Progenitor cell of endocrine pancreas (in vitro differentiated cells): Measurements from ENCODE around the gene NFX1. TPM values are rescaled to one million over a fixed set of nuclear protein-coding genes. Genes with fewer than 3 reads are reported as not detected.
"Not testable (repeated sequence)": the region's sequence is repeated elsewhere in the genome, so short reads cannot be mapped to it uniquely, and the experiment has no call there.

Experiments
- DNase-seq: peaks from one replicate; pipeline ENCODE4 v3.0.0; 2021; ENCODE audit warnings: low spot score; ENCODE audit not compliant: unreplicated experiment
- H3K27ac Mint-ChIP-seq: 2 replicates; pipeline ENCODE4 v1.8.0; 2021; ENCODE audit warnings: mild to moderate bottlenecking, moderate library complexity, mixed read lengths
- H3K27me3 Mint-ChIP-seq: 2 replicates; pipeline ENCODE4 v1.8.0; 2021; ENCODE audit warnings: mixed read lengths
- H3K36me3 Mint-ChIP-seq: 2 replicates; pipeline ENCODE4 v1.8.0; 2022; ENCODE audit warnings: mixed read lengths; ENCODE audit not compliant: insufficient read depth
- H3K4me1 Mint-ChIP-seq: 2 replicates; pipeline ENCODE4 v1.8.0; 2021; ENCODE audit warnings: low read depth, mixed read lengths
- H3K4me3 Mint-ChIP-seq: 2 replicates; pipeline ENCODE4 v1.8.0; 2021; ENCODE audit warnings: low read depth, mild to moderate bottlenecking, moderate library complexity, mixed read lengths
- H3K9me3 Mint-ChIP-seq: 2 replicates; pipeline ENCODE4 v1.8.0; 2021; ENCODE audit warnings: low read depth, mixed read lengths
- CTCF ChIP-seq: fragments of 200-600 bp; sonication (generic); IDR thresholded peaks from one replicate; pipeline ENCODE4 v1.5.0; 2021; ENCODE audit warnings: antibody characterized with exemption, mild to moderate bottlenecking; ENCODE audit not compliant: unreplicated experiment
- total RNA-seq: library from RNA; stranded (reverse); gene quantifications from 2 replicates; pipeline ENCODE4 v1.2.1, GENCODE V29; 2021

NFX1 gene
- total RNA-seq, 1 donor from 2014 or later: 29.4 TPM

- Mint-ChIP-seq H3K9me3 (no peaks in the 10 kb centered on the region), H3K27me3 (no peaks in the 10 kb centered on the region), H3K36me3 (peaks cover 36% of the 10 kb centered on the region), H3K4me3 (no peak overlapping the region), H3K4me1 (no peaks in the 10 kb centered on the region), H3K27ac (peak overlapping the region; percentile 34)
- no peak for DNase-seq
- no peak for TF ChIP-seq CTCF
Observed at GRCh38 chr9:33329117-33329563, 38.8 kb downstream of the NFX1 start.

DNA sequence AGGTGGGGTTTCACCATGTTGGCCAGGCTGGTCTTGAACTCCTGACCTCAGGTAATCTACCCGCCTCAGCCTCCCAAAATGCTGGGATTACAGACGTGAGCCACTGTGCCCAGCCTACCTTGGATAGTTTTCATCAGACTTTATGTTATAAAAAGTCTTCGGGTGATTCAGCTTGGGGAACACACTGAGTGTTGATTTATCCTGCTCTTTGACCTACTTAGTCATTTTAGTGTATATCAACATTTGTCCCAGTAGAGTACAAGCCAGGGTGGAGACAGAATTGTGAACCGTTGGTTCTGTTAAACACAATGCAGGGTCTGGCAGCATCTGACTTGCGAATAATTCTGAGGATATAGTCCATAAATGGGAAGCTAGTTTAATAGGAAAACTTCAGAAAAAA is 39.7 kb downstream of the NFX1 start:
- Mint-ChIP-seq H3K4me3 (no peak overlapping the region), H3K36me3 (peaks cover 36% of the 10 kb centered on the region), H3K9me3 (no peaks in the 10 kb centered on the region), H3K4me1 (no peaks in the 10 kb centered on the region), H3K27me3 (no peaks in the 10 kb centered on the region), H3K27ac (no peak overlapping the region)
- no peak for TF ChIP-seq CTCF
- no peak for DNase-seq

DNA sequence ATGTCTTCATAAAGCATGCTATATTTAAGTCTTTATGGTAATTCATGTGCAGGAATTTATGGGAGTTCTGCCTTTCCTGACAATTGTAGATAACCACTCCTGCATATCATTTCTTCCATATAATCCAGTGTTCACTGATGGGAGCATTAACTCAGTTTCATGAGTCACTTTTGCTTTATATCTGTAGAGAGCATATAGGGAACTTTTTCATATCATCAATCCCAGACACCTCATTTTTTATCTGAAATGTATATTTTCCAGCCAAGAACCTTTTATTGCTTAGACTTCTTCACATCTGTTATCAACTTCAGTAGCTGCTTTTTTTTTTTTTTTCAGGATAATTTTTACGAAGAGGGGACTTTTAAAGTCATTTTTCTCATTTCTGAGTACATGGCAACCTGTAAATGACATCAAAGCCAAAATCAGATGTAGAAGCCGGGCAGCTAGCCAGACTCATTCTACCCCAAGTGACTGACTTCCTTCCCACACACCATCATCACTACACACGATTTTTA is 41.1 kb downstream of the NFX1 start:
- H3K4me3 Mint-ChIP-seq: no peak overlapping the region
- no peaks in the 10 kb centered on the region for H3K9me3 Mint-ChIP-seq
- DNase-seq: no peak
- H3K4me1 Mint-ChIP-seq: no peaks in the 10 kb centered on the region
- no peak for TF ChIP-seq CTCF
- H3K27ac Mint-ChIP-seq: no peak overlapping the region
- peaks cover 37% of the 10 kb centered on the region for H3K36me3 Mint-ChIP-seq
- H3K27me3 Mint-ChIP-seq: no peaks in the 10 kb centered on the region

- no peak overlapping the region for H3K27ac Mint-ChIP-seq
- no peak overlapping the region for H3K4me3 Mint-ChIP-seq
- no peak for TF ChIP-seq CTCF
- H3K9me3 Mint-ChIP-seq: no peaks in the 10 kb centered on the region
- no peak for DNase-seq
- H3K27me3 Mint-ChIP-seq: no peaks in the 10 kb centered on the region
- peaks cover 38% of the 10 kb centered on the region for H3K36me3 Mint-ChIP-seq
- no peaks in the 10 kb centered on the region for H3K4me1 Mint-ChIP-seq
Observed at GRCh38 chr9:33332011-33332410, 41.7 kb downstream of the NFX1 start.

- H3K4me1 Mint-ChIP-seq, H3K27ac Mint-ChIP-seq, H3K9me3 Mint-ChIP-seq, H3K27me3 Mint-ChIP-seq, DNase-seq, H3K4me3 Mint-ChIP-seq: not testable (repeated sequence)
- H3K36me3 Mint-ChIP-seq: peaks cover 41% of the 10 kb centered on the region
Observed at GRCh38 chr9:33332956-33333355, 42.6 kb downstream of the NFX1 start.

DNA sequence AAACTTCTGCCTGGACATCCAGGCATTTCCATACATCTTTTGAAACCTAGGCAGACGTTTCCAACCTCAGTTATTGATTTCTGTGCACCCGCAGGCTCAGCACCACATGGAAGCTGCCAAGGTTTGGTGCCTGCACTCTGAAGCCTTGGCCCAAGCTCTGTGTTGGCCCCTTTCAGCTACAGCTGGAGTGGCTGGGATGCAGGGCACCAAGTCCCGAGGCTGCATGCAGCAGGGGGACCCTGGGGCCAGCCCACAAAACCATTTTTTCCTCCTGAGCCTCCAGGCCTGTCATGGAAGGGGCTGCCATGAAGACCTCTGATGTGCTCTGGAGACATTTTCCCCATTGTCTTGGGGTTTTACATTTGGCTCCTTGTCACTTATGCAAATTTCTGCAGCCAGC is 49.9 kb downstream of the NFX1 start:
- no peak for DNase-seq
- no peaks in the 10 kb centered on the region for H3K4me1 Mint-ChIP-seq
- peaks cover 18% of the 10 kb centered on the region for H3K9me3 Mint-ChIP-seq
- no peaks in the 10 kb centered on the region for H3K27me3 Mint-ChIP-seq
- H3K4me3 Mint-ChIP-seq: no peak overlapping the region
- no peak overlapping the region for H3K27ac Mint-ChIP-seq
- no peak for TF ChIP-seq CTCF
- H3K36me3 Mint-ChIP-seq: peaks cover 39% of the 10 kb centered on the region
